Heart right ventricle (tissue), 16 donors: ENCODE measurements around the gene ACTR3. TPM values are rescaled to one million over a fixed set of nuclear protein-coding genes. Genes with fewer than 3 reads are reported as not detected.

Source experiments
- ATAC-seq, 8 donors: fragments of 200-7000 bp; cut with Tn5 transposase; one replicate each; pipeline ENCODE4 v1.9.1; 2020; ENCODE audit warnings: mild to moderate bottlenecking in 8 of 8, moderate library complexity in 8 of 8, moderate number of reproducible peaks in 1 of 8
- DNase-seq, 2 donors: peaks; one replicate each; pipeline ENCODE4 v3.0.0-alpha.2; 2020
- H3K27ac ChIP-seq, 10 donors: fragments of 200-600 bp; sonication (generic) in 2 of 10; one replicate each; pipeline versions ENCODE4 v1.5.0 to v1.8.0; 2020 to 2022; ENCODE audit warnings: mild to moderate bottlenecking in 3 of 10
- H3K27me3 ChIP-seq, 7 donors: fragments of 200-600 bp; one replicate each; pipeline ENCODE4 v1.8.0; 2021 to 2022; ENCODE audit warnings: mild to moderate bottlenecking in 2 of 7
- H3K36me3 ChIP-seq, 9 donors: fragments of 200-600 bp; sonication (generic) in 1 of 9; one replicate each; pipeline versions ENCODE4 v1.5.0 to v1.8.0; 2020 to 2022; ENCODE audit warnings: mild to moderate bottlenecking in 2 of 9
- H3K4me1 ChIP-seq, 9 donors: fragments of 200-600 bp; sonication (generic) in 1 of 9; one replicate each; pipeline versions ENCODE4 v1.5.0 to v1.8.0; 2020 to 2022; ENCODE audit warnings: mild to moderate bottlenecking in 4 of 9
- H3K4me3 ChIP-seq, 10 donors: fragments of 200-600 bp; sonication (generic) in 2 of 10; one replicate each; pipeline versions ENCODE4 v1.5.0 to v1.8.0; 2020 to 2022; ENCODE audit warnings: mild to moderate bottlenecking in 7 of 10, moderate library complexity in 2 of 10
- H3K9me3 ChIP-seq, 11 donors: fragments of 200-600 bp in 10 of 11; sonication (generic) in 2 of 11; one replicate each; pipeline versions ENCODE4 v1.5.0 to v1.8.0; 2013 to 2022; ENCODE audit warnings: mild to moderate bottlenecking in 2 of 11, control low read depth in 1 of 11, moderate library complexity in 1 of 11
- WGBS, 2 donors: extraction: QIAGEN DNeasy Blood & Tissue Kit; methylation state at CpG; one replicate each; pipeline ENCODE4 v1.1.7; 2013; ENCODE audit warnings: inconsistent platforms in 1 of 2; 5-methylcytosine and 5-hydroxymethylcytosine counted together
- intact Hi-C, 10 donors: fragments of 100-400 bp; cut with DNase I; formaldehyde crosslinking; loops; one replicate each; pipeline versions ENCODE4 v1.11.1 to v1.14.2; 2022
- polyA plus RNA-seq, 2 donors: library from polyadenylated mRNA; stranded (reverse); fragments of 200-250 nt; gene quantifications; one replicate each; pipeline ENCODE4 v1.2.3, GENCODE V29; 2013
- total RNA-seq, 10 donors: library from RNA; stranded (reverse); fragmentation: NEBNext Ultra II Directional in 3 of 10; extraction: Animal tissue kit (Norgen Biotek cat#: 25700) in 3 of 10; gene quantifications; one replicate each; pipeline versions ENCODE4 v1.2.1 to v1.2.4, GENCODE V29; 2021 to 2023
- TF ChIP-seq, protein P1 (sequence below), 9 donors: fragments of 200-600 bp; sonication (generic) in 2 of 9; IDR thresholded peaks; one replicate each; pipeline versions ENCODE4 v1.5.0 to v1.8.0; 2021 to 2022; ENCODE audit warnings: antibody characterized with exemption in 9 of 9, mild to moderate bottlenecking in 5 of 9, moderate library complexity in 1 of 9
- donor health status: Arrhythmogenic right ventricular cardiomyopathy.
- donor health status: ischemic (EF 13 %, LVEDD 7.1; RV severe dilation, severe dysfunction).
- donor health status: healthy with polysubstance abuse.
- donor health status: DM: no; HTN: yes; CAD: no.
- donor health status: DM: no; HTN: no; CAD: no.
- donor health status: ischemic (EF 25% LVEDD 6.9; RV normal size, moderate dysfunction).
- donor health status: ischemic (EF 25% LVEDD 5.7; RV mildly dilated, moderate dysfunction).
- donor health status: healthy.
- donor health status: DM: yes; HTN: yes; CAD: no.
- donor health status: Ischemic cardiomyopathy.
- donor health status: ischemic (EF 35%, LVEDD 5.7; RV mildly dilated, moderate dysfunction).
- donor health status: nonischemic (EF 11% LVEDD 7.7; RV severe dilation, severe dysfunction).
- donor health status: DM: yes; HTN: yes; CAD: no.
- donor health status: PGD.
- donor health status: ischemic (EF 29% LVEDD 5.4; RV normal size, mild dysfunction).
- donor health status: nonischemic (EF 23%, LVEDD 6.1; RV moderate dilation, normal function).

The ACTR3 gene
- total and polyA plus RNA-seq, 12 donors: 12.7 to 167 (median 112) TPM

DNA sequence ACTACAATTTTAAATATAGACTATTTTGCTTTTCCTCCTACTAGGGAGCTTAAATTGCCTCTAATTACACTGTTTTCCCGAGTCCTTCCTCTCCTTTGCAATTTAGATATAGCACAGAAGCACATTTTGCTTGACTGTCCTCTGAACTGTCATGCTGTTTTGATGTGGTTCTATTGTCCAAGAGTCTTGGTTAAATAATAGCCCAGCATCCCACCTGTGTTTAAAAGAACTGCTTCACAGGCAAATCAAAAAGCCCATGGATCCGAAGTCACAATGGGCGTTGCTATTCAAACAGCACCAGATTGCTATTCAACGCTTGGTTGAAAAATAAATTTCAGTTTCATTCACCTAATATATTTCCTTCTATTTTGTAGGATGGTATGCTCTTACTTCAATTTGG, 22.3 kb upstream of the ACTR3 start:
- Histone ChIP-seq H3K9me3 (no peaks in the 10 kb centered on the region), H3K27ac (no peak overlapping the region), H3K4me1 (peaks cover 0 to 5% (median 0%) of the 10 kb centered on the region in 9 donors), H3K4me3 (no peak overlapping the region), H3K27me3 (peaks cover 0 to 15% (median 0%) of the 10 kb centered on the region in 7 donors), H3K36me3 (no peaks in the 10 kb centered on the region)
- TF ChIP-seq, protein P1, sequence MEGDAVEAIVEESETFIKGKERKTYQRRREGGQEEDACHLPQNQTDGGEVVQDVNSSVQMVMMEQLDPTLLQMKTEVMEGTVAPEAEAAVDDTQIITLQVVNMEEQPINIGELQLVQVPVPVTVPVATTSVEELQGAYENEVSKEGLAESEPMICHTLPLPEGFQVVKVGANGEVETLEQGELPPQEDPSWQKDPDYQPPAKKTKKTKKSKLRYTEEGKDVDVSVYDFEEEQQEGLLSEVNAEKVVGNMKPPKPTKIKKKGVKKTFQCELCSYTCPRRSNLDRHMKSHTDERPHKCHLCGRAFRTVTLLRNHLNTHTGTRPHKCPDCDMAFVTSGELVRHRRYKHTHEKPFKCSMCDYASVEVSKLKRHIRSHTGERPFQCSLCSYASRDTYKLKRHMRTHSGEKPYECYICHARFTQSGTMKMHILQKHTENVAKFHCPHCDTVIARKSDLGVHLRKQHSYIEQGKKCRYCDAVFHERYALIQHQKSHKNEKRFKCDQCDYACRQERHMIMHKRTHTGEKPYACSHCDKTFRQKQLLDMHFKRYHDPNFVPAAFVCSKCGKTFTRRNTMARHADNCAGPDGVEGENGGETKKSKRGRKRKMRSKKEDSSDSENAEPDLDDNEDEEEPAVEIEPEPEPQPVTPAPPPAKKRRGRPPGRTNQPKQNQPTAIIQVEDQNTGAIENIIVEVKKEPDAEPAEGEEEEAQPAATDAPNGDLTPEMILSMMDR (IDR thresholded peaks at IDR 0.05): no peak
- WGBS, 2 donors: 86% methylated on average over 4 of the region's 4 CpGs
- no peak for DNase-seq
- ATAC-seq: no peak
- intact Hi-C loops: no loop called here

DNA sequence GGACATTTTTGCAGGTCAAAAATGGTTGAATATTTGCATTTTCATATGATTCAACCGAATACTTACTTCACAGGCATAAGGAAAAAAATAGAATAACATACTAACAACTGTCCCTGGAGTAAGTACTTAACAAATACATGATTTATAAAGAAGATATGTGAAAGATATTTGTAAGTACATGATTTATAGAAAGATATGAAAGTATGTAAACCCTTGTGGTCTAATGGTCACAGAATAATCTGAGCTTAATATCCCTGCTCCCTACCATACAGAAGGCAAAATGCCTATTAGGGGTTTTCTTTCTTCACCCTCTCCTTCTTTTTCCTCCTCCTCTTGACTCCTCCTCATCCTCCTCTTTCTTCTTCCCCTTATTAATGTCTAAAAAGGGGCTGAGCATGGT, 20.6 kb upstream of the ACTR3 start:
- Histone ChIP-seq H3K36me3 (no peaks in the 10 kb centered on the region), H3K4me3 (no peak overlapping the region), H3K9me3 (no peaks in the 10 kb centered on the region), H3K27ac (no peak overlapping the region), H3K27me3 (peaks cover 0 to 9% (median 0%) of the 10 kb centered on the region in 7 donors), H3K4me1 (peaks cover 0 to 8% (median 0%) of the 10 kb centered on the region in 9 donors)
- ATAC-seq (no peak), DNase-seq (no peak)
- TF ChIP-seq, protein P1 (IDR thresholded peaks at IDR 0.05): no peak
- intact Hi-C loops: no loop called here
- 92 to 95% methylated on average over 1 of the region's 1 CpG for WGBS, 2 donors

DNA sequence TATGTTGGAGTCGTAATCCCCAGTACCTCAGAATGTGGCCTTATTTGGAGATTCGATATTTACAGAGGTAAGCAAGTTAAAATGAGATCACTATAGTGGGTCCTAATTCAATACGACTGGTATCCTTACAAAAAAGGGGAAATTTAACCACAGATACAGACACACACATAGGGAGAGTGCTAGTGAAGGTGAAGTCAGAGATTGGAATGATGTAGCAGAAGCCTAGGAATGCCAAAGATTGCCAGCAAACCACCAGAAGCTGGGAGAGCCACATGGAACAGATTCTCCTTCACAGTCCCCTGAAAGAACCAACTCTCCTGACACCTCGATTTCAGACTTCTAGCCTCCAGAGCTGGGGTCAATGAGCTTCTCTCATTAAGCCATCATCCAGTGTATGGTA, 17.7 kb upstream of the ACTR3 start:
- H3K4me1 ChIP-seq: peaks cover 0 to 29% (median 1%) of the 10 kb centered on the region in 9 donors
- no peak overlapping the region for H3K27ac ChIP-seq
- intact Hi-C loops: no loop called here
- WGBS, 2 donors: 85 to 87% methylated on average over 4 of the region's 4 CpGs
- no peaks in the 10 kb centered on the region for H3K9me3 ChIP-seq
- H3K27me3 ChIP-seq: peaks cover 0 to 6% (median 0%) of the 10 kb centered on the region in 7 donors
- no peak overlapping the region for H3K4me3 ChIP-seq
- no peak for DNase-seq
- ATAC-seq: no peak
- no peaks in the 10 kb centered on the region for H3K36me3 ChIP-seq
- TF ChIP-seq, protein P1 (IDR thresholded peaks at IDR 0.05): no peak

DNA sequence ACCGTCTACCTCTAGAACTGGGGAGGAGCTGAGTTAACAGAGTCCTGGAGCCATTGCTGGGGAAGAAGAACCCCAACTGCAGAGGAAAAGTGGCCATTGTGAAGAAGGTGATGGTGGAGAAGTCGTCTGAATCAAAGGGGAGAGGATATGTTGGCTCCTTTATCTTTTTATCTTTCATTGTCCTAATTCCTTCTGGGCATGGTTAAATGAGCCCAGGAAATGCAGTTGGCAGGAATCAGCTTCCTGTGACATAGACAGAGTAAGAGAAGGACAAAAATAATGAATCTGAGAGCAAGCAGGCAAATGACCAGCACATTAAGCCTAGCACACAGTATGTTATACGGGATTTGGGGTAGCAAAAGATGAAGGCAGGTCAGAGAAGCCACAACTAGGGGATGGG, 16.0 kb upstream of the ACTR3 start:
- no peak for ATAC-seq
- Histone ChIP-seq H3K9me3 (no peaks in the 10 kb centered on the region), H3K27ac (no peak overlapping the region), H3K4me1 (peaks cover 0 to 45% (median 10%) of the 10 kb centered on the region in 9 donors), H3K36me3 (no peaks in the 10 kb centered on the region), H3K27me3 (peaks cover 0 to 2% (median 0%) of the 10 kb centered on the region in 7 donors), H3K4me3 (no peak overlapping the region)
- TF ChIP-seq, protein P1 (IDR thresholded peaks at IDR 0.05): no peak
- DNase-seq: no peak
- intact Hi-C loops: no loop called here
- WGBS, 2 donors: 62 to 71% methylated on average over 3 of the region's 3 CpGs
